ENCODE results near the gene CTSD. TPM values are rescaled to one million over a fixed set of nuclear protein-coding genes. Genes with fewer than 3 reads are reported as not detected.
"Not testable (repeated sequence)": the region's sequence is repeated elsewhere in the genome, so short reads cannot be mapped to it uniquely, and the experiment has no call there.

CTSD gene
- total RNA-seq, 2 donors from 2014 or later: 79.6 to 83.2 TPM

DNA sequence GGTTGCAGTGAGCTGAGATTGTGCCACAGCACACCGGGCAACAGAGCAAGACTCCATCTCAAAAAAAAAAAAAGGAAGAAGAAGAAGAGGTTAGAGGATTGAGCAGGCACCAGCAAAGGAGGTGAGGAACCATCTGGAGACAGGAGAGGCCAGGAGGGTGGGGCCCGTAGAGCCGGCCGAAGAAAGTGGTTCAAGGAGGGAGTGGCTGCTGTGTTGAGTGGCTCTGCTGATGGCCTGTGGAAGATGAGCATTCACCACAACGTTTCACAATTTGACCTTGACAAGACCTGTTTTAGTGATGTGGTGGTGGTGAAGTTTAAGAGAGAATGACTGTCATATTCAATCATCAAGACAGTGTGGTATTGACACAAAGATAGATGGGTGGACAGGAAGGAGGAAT is 6.8 kb upstream of the CTSD start:
- peak overlapping the region; percentile 34 for H3K4me3 Mint-ChIP-seq

DNA sequence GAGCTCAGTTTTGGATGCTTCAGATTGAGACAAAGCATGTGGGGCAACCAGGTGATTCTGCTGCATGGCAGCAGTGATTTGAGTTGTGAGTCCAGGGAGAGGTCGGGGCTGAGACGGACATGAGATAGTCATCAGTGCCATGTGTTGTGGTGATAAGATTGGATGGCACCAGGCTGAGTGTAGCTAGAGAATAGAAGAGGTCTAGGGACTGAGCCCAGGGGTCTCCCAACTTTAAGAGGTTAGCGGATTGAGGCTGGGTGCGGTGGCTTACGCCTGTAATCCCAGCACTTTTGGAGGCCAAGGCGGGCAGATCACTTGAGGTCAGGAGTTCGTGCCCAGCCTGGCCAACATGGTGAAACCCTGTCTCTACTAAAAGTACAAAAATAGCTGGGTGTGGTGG is 6.3 kb upstream of the CTSD start:
- Mint-ChIP-seq H3K36me3 (ENCODE audit: low read depth) (no peaks in the 10 kb centered on the region), H3K4me3 (peak overlapping the region; percentile 34), H3K27me3 (no peaks in the 10 kb centered on the region), H3K4me1 (peaks cover 27% of the 10 kb centered on the region), H3K27ac (peak overlapping the region; percentile 48)
- DNase-seq (no peak), ATAC-seq (no peak)
- H3K9me3 ChIP-seq (ENCODE audit: control insufficient read depth, low read length, poor library complexity, severe bottlenecking): no peaks in the 10 kb centered on the region

More for the DNA sequence above, 6.8 kb upstream of the CTSD start:
- ATAC-seq (peak; percentile 7), DNase-seq (no peak)
- Mint-ChIP-seq H3K4me1 (peaks cover 27% of the 10 kb centered on the region), H3K27me3 (no peaks in the 10 kb centered on the region), H3K27ac (peak overlapping the region; percentile 48), H3K36me3 (ENCODE audit: low read depth) (no peaks in the 10 kb centered on the region)
- no peaks in the 10 kb centered on the region for H3K9me3 ChIP-seq (ENCODE audit: control insufficient read depth, low read length, poor library complexity, severe bottlenecking)

DNA sequence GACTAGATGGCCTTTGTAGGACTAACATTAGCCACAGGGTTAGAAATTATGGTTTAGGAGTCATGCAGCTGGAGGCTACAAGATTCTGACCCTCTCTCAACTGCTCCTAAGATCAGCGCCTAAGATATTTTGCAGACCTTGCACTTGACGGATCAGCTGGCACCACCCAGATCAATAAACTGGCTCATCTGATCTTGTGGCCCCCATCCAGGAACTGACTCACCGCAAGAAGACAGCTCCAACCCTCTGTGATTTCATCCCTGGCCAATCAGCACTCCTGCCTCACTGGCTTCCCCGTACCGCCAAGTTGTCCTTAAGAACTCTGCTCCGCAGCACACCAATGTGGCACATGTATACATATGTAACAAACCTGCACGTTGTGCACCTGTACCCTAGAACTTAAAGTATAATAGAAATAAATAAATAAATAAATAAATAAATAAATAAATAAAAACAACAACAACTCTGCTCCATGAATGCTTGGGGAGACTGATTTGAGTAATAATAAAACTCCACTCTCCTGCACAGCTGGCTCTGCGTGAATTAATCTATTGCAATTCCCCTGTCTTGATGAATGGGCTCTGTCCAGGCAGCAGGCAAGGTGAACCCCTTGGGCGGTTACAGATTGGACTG is 5.7 kb upstream of the CTSD start:
- H3K27me3 Mint-ChIP-seq; H3K9me3 ChIP-seq (ENCODE audit: control insufficient read depth, low read length, poor library complexity, severe bottlenecking); H3K36me3 Mint-ChIP-seq (ENCODE audit: low read depth); H3K27ac Mint-ChIP-seq; ATAC-seq; H3K4me3 Mint-ChIP-seq: not testable (repeated sequence)
- peaks cover 29% of the 10 kb centered on the region for H3K4me1 Mint-ChIP-seq
- peak in 1 of 3 donors; percentile 1 for DNase-seq

DNA sequence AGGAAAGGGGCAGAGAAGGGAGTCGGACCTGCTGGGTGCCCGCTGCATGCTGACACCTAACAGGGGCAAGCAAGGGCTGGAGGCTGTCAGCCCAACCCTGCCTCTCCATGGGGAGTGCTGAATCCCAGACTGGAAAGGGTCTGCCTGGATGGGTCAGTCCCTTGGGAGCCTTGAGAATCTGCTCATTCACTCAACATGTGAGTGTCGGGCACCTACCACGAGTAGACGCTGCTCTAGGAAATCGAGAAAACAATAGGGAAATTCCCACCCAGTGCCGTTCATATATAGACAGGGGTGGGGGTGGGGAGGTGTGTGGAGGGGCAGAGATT is 4.4 kb upstream of the CTSD start:
- DNase-seq: no peak
- H3K4me1 Mint-ChIP-seq: peaks cover 26% of the 10 kb centered on the region
- H3K36me3 Mint-ChIP-seq (ENCODE audit: low read depth): no peaks in the 10 kb centered on the region
- H3K4me3 Mint-ChIP-seq: no peak overlapping the region
- peak overlapping the region; percentile 49 for H3K27ac Mint-ChIP-seq
- no peaks in the 10 kb centered on the region for H3K27me3 Mint-ChIP-seq
- no peaks in the 10 kb centered on the region for H3K9me3 ChIP-seq (ENCODE audit: control insufficient read depth, low read length, poor library complexity, severe bottlenecking)
- ATAC-seq: no peak

DNA sequence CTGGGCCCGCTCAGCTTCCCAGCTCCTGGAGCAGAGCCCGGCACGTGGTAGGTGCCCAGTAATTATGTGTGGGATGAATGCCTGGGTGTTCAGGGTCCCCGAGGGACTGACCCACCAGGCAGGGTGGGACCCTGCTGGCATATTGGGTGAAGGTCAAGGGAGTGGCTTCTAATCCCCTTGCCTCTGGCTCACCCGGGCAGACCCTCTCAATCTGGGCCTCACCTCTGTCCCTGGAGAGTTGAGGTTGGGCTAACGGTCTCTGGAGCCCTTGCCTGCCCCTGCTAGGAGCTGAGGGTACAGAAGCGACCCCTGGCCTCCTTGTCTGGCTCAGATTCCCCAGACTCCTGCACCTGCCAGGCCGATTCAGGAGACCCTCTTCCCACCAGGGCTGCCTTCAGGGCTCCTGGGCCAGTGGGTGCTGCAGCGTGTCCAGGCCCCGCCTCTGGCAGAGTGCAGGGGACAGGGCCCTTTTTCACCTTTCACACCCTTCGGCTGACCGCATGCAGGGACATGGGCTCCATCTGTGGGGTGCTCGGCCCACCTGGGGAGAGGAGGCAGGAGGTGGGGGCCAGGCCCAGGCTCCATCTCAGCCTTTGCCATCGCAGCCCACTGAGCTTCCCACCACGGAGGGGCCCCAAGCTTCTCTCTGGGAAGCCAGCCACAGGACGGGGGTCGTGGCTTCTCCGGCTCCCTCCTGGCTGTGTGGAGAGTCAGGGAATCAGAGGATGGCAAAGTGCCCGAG is 3.8 kb upstream of the CTSD start:
- H3K4me3 Mint-ChIP-seq: no peak overlapping the region
- DNase-seq: peak in 1 of 3 donors; percentile 4
- no peaks in the 10 kb centered on the region for H3K9me3 ChIP-seq (ENCODE audit: control insufficient read depth, low read length, poor library complexity, severe bottlenecking)
- no peaks in the 10 kb centered on the region for H3K27me3 Mint-ChIP-seq
- H3K4me1 Mint-ChIP-seq: peaks cover 27% of the 10 kb centered on the region
- no peaks in the 10 kb centered on the region for H3K36me3 Mint-ChIP-seq (ENCODE audit: low read depth)
- no peak for ATAC-seq
- no peak overlapping the region for H3K27ac Mint-ChIP-seq

DNA sequence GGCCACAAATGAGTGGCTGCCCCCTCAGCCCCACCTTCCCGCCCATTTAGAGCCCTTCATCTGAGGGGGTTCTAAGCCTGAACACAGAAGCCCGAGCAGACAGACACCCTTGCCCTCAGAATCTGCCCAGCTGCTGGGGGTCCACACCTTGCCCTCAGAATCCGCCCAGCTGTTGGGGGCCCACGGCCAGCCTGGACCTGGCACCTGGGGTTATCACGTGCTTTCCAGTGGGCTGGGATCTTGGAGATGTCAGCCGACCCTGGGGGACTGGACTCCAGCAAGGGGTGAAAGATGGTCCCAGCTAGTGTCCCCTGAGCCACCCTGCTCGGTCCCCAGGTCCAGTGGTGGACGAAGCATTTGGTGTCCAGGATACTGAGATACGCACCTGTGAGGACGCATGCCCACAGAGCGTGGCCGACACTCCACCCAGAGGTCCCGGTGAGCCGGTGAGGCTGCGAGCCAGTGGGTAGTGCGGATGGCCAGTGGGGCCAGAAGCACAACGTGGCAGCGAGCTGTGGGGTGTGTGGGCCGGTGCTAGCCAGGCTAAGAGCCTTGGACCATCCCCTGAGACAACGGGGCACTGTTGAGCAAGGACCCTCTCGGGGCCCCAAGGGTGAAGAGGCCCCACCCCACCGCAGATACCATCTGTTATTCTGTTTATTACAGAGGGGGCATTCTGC is 3.1 kb upstream of the CTSD start:
- Mint-ChIP-seq H3K4me3 (no peak overlapping the region), H3K27ac (no peak overlapping the region), H3K27me3 (no peaks in the 10 kb centered on the region), H3K4me1 (peaks cover 27% of the 10 kb centered on the region), H3K36me3 (ENCODE audit: low read depth) (no peaks in the 10 kb centered on the region)
- DNase-seq (peak in 1 of 3 donors; percentile 5), ATAC-seq (no peak)
- no peaks in the 10 kb centered on the region for H3K9me3 ChIP-seq (ENCODE audit: control insufficient read depth, low read length, poor library complexity, severe bottlenecking)

DNA sequence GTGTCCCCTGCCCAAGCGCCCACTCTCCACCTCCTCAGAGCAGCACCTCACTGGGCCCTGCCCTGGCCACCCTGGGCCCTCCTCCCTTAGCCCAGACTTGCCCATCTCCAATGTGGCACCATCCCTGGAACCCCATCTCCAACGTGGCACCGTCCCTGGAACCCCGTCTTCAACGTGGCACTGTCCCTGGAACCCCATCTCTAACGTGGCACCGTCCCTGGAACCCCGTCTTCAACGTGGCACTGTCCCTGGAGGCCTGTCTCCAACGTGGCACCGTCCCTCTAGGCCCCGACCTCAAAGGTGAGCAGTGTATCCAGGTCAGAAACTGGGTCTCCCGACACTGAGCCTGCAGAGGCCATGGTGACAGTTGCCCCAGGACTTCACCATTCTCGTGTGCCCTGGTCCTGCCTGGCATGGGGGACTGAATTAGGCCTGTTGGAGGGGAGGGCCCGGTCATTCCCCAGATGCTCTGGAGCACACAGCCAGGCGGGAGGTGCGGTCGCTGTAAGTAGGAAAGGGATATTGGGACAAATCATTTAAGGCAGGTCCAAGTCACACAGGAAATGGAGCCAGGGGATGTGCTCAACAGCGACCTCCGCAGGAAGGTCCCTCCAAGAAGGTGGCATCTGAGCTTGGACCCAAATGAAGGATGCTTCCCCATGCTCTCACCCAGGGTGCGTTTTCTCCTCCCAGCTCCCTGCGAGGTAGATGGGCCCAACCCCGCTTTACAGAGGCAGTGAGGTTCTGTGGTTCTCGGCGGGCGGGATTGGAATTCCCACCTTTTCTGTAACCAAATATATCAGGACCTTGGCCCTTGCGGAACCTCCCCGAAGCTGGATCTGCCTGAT is 2.4 kb upstream of the CTSD start:
- Mint-ChIP-seq H3K4me3 (no peak overlapping the region), H3K27ac (no peak overlapping the region), H3K27me3 (no peaks in the 10 kb centered on the region), H3K4me1 (peaks cover 30% of the 10 kb centered on the region), H3K36me3 (ENCODE audit: low read depth) (no peaks in the 10 kb centered on the region)
- ATAC-seq (no peak), DNase-seq (peak in 1 of 3 donors; percentile 6)
- no peaks in the 10 kb centered on the region for H3K9me3 ChIP-seq (ENCODE audit: control insufficient read depth, low read length, poor library complexity, severe bottlenecking)

DNA sequence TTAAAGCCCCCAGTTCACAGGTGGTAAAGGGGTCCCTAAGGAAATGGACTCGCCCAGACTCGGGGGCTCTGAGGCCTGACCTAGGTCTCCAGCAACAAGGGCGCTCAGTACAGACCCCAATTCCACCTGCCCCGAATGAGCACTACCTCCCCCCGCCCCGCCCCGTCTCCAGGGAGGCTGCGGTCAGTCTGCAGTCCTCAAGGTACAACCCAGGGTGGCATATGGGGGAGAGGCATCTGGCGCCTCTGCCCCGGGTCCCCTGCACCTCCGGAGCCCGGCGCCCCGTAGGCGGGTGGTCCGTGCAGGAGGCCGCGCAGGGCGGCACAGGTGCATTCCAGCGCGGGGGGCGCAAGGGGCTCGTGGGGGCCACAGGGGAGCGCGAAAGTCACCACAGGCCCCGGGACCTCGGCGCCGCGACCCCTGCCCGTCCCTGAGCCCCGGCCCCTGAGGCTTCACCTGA is 361 bp downstream of the CTSD start:
- peak overlapping the region; percentile 88 for H3K4me3 Mint-ChIP-seq
- no peaks in the 10 kb centered on the region for H3K9me3 ChIP-seq (ENCODE audit: control insufficient read depth, low read length, poor library complexity, severe bottlenecking)
- no peak for DNase-seq
- H3K27ac Mint-ChIP-seq: no peak overlapping the region
- H3K27me3 Mint-ChIP-seq: no peaks in the 10 kb centered on the region
- peak; percentile 37 for ATAC-seq
- H3K36me3 Mint-ChIP-seq (ENCODE audit: low read depth): no peaks in the 10 kb centered on the region
- H3K4me1 Mint-ChIP-seq: peaks cover 33% of the 10 kb centered on the region

DNA sequence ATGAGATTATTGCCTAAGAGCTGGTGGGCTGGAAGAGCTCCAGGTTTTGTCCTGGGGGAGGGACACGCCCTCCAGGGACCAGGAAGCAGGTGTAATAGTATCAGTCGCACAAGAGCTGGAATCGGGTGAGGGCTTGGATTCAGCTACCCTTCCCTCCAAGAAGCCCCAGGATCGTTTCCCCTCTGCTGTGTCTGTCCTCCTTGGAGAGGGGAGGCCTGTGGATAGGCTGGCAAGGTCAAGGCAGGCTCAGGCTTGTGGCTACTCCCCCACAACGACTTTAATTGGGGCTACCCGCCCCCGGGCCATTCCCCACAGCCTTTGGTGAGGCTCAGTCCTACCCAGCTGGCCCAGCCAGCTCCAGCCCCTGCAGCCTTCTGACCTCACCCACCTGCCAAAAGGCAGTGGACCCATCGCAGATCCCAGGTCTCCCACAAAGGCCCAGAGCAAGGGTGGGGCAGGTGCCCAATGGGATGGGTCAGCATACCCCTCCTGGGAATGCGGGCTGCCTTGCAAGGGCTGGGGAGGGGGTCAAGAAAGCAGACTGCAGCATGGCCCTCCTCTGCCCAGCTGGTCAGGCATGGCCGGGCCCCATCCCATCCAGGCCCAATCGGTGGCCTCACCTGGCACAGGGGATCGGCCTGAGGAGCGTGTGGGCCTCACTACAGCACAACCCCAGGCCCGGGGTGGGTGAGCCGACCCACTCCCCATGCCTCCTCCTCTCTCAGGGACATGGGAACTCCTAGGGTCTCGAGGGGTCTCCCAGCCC is 1.0 kb downstream of the CTSD start:
- ATAC-seq (no peak), DNase-seq (no peak)
- no peaks in the 10 kb centered on the region for H3K9me3 ChIP-seq (ENCODE audit: control insufficient read depth, low read length, poor library complexity, severe bottlenecking)
- H3K36me3 Mint-ChIP-seq (ENCODE audit: low read depth): no peaks in the 10 kb centered on the region
- peak overlapping the region; percentile 80 for H3K27ac Mint-ChIP-seq
- H3K27me3 Mint-ChIP-seq: no peaks in the 10 kb centered on the region
- peaks cover 33% of the 10 kb centered on the region for H3K4me1 Mint-ChIP-seq
- H3K4me3 Mint-ChIP-seq: peak overlapping the region; percentile 88

DNA sequence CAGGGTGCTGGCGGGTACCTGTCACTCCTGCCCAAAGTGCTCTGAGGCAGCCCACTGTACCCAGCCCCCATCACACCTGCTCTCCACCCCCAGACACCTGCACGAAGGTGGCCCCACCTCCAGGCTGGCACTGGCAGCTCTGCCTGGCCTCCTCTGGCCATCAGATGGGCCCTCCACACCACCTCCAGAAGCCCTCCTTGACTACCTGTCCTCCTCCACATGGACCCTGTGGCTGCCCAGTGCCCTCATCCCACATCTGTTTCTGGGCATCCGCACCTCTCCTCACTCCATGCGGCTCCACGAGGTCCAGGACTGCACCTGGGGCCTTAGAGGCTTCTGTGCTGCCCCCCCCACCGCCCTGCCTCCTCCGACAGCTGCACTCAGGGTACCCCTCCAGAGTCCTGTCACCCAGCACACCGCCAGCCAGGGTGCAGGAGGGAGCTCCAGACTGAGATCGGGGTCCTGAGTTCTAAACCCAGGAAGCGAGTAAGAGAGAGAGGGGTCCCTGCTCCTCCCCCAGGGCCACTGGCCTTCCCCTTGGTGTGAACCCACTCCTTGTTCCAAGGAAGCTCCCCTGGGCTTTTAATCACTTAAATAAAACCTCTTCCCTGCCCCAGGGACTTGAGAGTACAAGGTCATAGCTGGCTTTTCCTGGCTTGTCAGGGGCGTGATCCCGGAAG is 1.7 kb downstream of the CTSD start:
- peak overlapping the region; percentile 88 for H3K4me3 Mint-ChIP-seq
- no peaks in the 10 kb centered on the region for H3K36me3 Mint-ChIP-seq (ENCODE audit: low read depth)
- H3K4me1 Mint-ChIP-seq: peaks cover 37% of the 10 kb centered on the region
- no peaks in the 10 kb centered on the region for H3K27me3 Mint-ChIP-seq
- H3K27ac Mint-ChIP-seq: peak overlapping the region; percentile 80
- DNase-seq: no peak
- no peak for ATAC-seq
- no peaks in the 10 kb centered on the region for H3K9me3 ChIP-seq (ENCODE audit: control insufficient read depth, low read length, poor library complexity, severe bottlenecking)

DNA sequence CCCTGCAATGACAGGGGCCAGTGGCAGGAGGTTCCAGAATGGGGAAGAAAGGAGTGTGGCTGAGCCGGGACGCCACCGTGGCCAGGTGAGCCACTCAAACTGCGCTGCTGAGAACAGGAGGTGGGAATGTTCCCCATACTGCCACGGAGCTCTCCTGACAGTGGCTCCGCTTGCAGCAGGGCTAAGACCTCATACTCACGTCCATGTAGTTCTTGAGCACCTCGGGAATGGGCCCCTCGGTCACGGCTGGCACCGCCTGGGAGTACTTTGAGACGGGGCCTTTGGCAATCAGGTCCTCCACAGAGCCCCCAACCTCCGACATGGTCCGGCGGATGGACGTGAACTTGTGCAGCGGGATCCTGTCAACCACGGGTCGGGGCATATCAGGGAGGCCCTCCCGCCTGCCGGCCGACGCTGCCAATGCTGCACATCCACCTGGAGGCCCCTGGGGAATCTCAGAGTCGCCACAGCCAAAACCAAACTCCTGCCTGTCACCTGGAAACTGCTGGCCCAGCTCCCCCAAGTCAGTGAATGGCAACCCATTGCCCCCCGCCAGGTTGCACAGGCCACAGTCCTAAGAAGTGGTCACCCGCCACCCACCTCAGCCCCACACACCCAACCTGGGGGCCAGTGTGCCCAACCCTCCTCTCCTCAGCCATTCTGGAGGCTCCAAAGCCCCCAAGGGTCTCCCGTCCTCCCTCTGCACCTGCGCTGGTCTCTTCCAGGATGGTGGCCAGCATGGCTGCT is 2.4 kb downstream of the CTSD start:
- H3K36me3 Mint-ChIP-seq (ENCODE audit: low read depth): no peaks in the 10 kb centered on the region
- no peaks in the 10 kb centered on the region for H3K9me3 ChIP-seq (ENCODE audit: control insufficient read depth, low read length, poor library complexity, severe bottlenecking)
- H3K27ac Mint-ChIP-seq: peak overlapping the region; percentile 80
- no peaks in the 10 kb centered on the region for H3K27me3 Mint-ChIP-seq
- no peak overlapping the region for H3K4me3 Mint-ChIP-seq
- ATAC-seq: no peak
- peaks cover 38% of the 10 kb centered on the region for H3K4me1 Mint-ChIP-seq
- DNase-seq: no peak
